WTC11 (cell line): ENCODE data around the gene NUP98.
A peak's percentile ranks its signal among the peaks of the same experiment; 100 is the strongest.

ENCODE experiments used
- CTCF ChIP-seq: fragments of 200-600 bp; IDR thresholded peaks from 2 replicates; pipeline ENCODE4 v1.8.0; 2022; ENCODE audit warnings: antibody characterized with exemption
- PRDM15 ChIP-seq: sonication (generic); formaldehyde crosslinking; IDR thresholded peaks from 2 replicates; pipeline ENCODE4 v1.8.0; 2022; ENCODE audit warnings: missing genetic modification reagents
- RELA ChIP-seq: sonication (generic); formaldehyde crosslinking; IDR thresholded peaks from 2 replicates; pipeline ENCODE4 v1.8.1; 2022; ENCODE audit warnings: missing genetic modification reagents, mild to moderate bottlenecking, borderline replicate concordance
- TEAD4 ChIP-seq: sonication (generic); formaldehyde crosslinking; IDR thresholded peaks from 2 replicates; pipeline ENCODE4 v1.8.0; 2022; ENCODE audit warnings: mild to moderate bottlenecking, missing genetic modification reagents
- ZNF512 ChIP-seq: sonication (generic); formaldehyde crosslinking; IDR thresholded peaks from 2 replicates; pipeline ENCODE4 v1.8.1; 2022; ENCODE audit warnings: missing genetic modification reagents, borderline replicate concordance

DNA sequence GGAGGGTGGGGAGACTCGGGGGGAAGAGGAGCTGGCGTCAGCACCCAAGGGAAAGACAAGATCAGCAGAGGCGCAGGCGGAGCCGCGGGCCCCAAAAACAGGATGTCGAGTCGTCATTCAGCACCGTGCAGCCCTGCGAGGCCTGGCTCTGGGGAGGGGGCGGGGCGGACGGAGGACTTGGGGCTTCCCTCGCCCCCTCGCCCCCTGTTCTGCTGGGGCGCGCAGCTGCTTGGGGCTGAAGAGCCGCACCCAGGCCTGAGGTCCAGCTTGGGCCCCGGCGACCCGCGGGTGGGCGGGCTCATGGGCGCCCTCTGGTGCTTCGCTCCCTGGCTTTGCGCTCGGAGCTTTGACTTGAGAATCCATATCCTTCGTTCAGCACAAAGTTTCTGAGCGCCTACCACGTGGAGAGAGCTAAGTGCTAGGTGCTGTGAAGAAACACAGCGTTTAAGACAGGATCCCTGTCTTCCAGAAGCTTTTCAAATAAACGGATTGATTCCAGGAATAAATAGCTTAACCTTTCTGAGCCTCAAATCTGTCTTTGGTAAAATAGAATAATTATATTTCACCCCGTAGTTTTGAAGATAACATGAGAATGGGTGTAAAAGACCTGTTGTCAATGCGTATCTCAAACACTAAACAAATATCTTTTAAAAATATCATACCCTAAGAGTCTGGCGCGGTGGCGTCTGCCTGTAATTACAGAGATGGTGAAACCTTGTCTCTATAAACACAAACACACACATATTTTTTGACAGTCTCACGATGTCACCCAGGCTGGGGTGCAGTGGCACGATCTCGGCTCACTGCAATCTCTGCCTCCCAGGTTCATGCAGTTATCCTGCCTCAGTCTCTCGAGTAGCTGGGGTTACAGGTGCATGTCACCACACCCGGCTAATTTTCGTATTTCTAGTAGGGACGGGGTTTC is 44.3 kb upstream of the NUP98 start:
- TF ChIP-seq PRDM15 (no peak), CTCF (peak; percentile 58), TEAD4 (CRISPR knock-in tag) (no peak), ZNF512 (CRISPR knock-in tag) (no peak), RELA (no peak)
